DOHH2 (cell line): ENCODE results near the gene TMPRSS15.

ENCODE experiments used
- H3F3A ChIP-seq: fragments of 200-600 bp; sonication (generic), shearing (Covaris generic); 2 replicates; pipeline ENCODE4 v1.6.0; 2016; ENCODE audit warnings: antibody characterized with exemption, mild to moderate bottlenecking; ENCODE audit not compliant: control insufficient read depth, insufficient read depth
- H3K27ac ChIP-seq: fragments of 200-600 bp; sonication (generic); 2 replicates; pipeline ENCODE4 v1.5.1; 2014; ENCODE audit warnings: low read depth, mild to moderate bottlenecking, low read length, moderate library complexity
- H3K27me3 ChIP-seq: fragments of 200-600 bp; sonication (generic); 2 replicates; pipeline ENCODE4 v1.6.1; 2014; ENCODE audit warnings: mild to moderate bottlenecking, low read length, mixed read lengths; ENCODE audit not compliant: control insufficient read depth
- H3K36me3 ChIP-seq: fragments of 200-600 bp; sonication (generic); 2 replicates; pipeline ENCODE4 v1.6.1; 2014; ENCODE audit warnings: mild to moderate bottlenecking, low read length, moderate library complexity, mixed read lengths; ENCODE audit not compliant: control insufficient read depth
- H3K4me1 ChIP-seq: fragments of 200-600 bp; sonication (generic); 2 replicates; pipeline ENCODE4 v1.6.1; 2014; ENCODE audit warnings: mild to moderate bottlenecking, low read length, mixed read lengths; ENCODE audit not compliant: control insufficient read depth
- H3K4me2 ChIP-seq: fragments of 200-600 bp; sonication (generic); 2 replicates; pipeline ENCODE4 v1.6.0; 2014; ENCODE audit warnings: mild to moderate bottlenecking, low read length, moderate library complexity
- H3K4me3 ChIP-seq: fragments of 200-600 bp; sonication (generic); 2 replicates; pipeline ENCODE4 v1.5.1; 2014; ENCODE audit warnings: mild to moderate bottlenecking, low read length, mixed read lengths
- H3K79me2 ChIP-seq: fragments of 200-600 bp; sonication (generic); 2 replicates; pipeline ENCODE4 v1.6.1; 2014; ENCODE audit warnings: mild to moderate bottlenecking, low read length, mixed read lengths; ENCODE audit not compliant: control insufficient read depth
- H3K9me2 ChIP-seq: fragments of 200-600 bp; sonication (generic); replicated peaks from 2 replicates; pipeline ENCODE4 v1.6.1; 2014; ENCODE audit warnings: mild to moderate bottlenecking, low read length, mixed read lengths; ENCODE audit not compliant: control insufficient read depth
- H3K9me3 ChIP-seq: fragments of 200-600 bp; sonication (generic); 2 replicates; pipeline ENCODE4 v1.6.1; 2014; ENCODE audit warnings: antibody characterized with exemption, low read length, mixed read lengths; ENCODE audit not compliant: control insufficient read depth, insufficient read depth
- H4K20me1 ChIP-seq: fragments of 200-600 bp; sonication (generic); 2 replicates; pipeline ENCODE4 v1.6.0; 2014; ENCODE audit warnings: low read depth, mild to moderate bottlenecking, antibody characterized with exemption, low read length, moderate library complexity; ENCODE audit not compliant: control insufficient read depth, insufficient read depth
- CTCF ChIP-seq: fragments of 200-600 bp; sonication (generic); IDR thresholded peaks from one replicate; pipeline ENCODE4 v1.5.1; 2014; ENCODE audit warnings: antibody characterized with exemption, mild to moderate bottlenecking, low read depth, low read length; ENCODE audit not compliant: poor library complexity, severe bottlenecking
- EZH2phosphoT487 ChIP-seq: fragments of 200-600 bp; sonication (generic); IDR thresholded peaks from 2 replicates; pipeline ENCODE4 v1.6.1; 2017; ENCODE audit warnings: borderline replicate concordance, mild to moderate bottlenecking, antibody characterized with exemption, low read length, moderate library complexity, mixed read lengths

Gene TMPRSS15

DNA sequence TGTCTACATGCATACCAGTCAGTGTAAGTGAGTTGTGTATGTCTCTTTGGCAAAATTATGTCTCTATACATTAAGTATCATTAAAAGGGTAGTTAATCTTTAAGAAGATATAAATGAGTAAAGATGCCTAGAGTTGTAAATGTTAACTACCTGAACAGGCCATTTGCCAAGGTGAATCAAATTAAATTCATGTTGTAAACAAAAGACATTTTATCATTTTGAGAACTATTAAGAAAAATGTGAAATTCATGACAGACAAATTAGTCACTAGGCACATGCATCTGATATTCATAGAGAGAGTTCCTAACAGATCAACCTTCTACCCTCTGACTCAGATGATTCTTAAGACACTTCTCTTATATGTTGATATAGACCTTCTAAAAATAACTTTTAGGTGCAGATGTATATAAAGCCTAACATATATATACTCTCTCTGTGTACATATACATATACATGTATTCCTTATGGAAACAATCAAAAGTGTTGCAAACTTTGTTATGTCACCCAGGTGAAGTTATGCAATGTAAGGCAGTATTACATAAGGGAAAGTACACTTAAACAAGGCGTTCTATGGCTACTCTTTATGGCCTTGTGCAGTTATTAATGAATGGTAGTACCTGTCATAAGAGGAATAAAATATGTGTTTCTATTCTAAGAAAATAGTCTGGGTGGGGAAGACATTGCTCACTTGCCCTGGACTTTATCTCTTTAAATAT is at the start of gene TMPRSS15:
Gene TMPRSS15, minus strand, starts transcription at position 51 of the 716 bp plus-strand sequence. CDS start 163 bp downstream, outside the sequence.
- TF ChIP-seq EZH2phosphoT487: no peak
- TF ChIP-seq CTCF: no peak
- Histone ChIP-seq H3F3A (no peaks in the 10 kb centered on the region), H3K27ac (no peak within 1 kb of the TSS), H3K4me1 (no peaks in the 10 kb centered on the region), H3K4me3 (no peak within 1 kb of the TSS), H3K9me2 (no peaks in the 10 kb centered on the region), H3K36me3 (no peaks in the 10 kb centered on the region), H3K4me2 (no peak within 1 kb of the TSS), H3K79me2 (no peaks in the 10 kb centered on the region), H3K27me3 (no peaks in the 10 kb centered on the region), H4K20me1 (no peaks in the 10 kb centered on the region), H3K9me3 (peaks cover 7% of the 10 kb centered on the region; the same call in 1 of the 2 replicates)

DNA sequence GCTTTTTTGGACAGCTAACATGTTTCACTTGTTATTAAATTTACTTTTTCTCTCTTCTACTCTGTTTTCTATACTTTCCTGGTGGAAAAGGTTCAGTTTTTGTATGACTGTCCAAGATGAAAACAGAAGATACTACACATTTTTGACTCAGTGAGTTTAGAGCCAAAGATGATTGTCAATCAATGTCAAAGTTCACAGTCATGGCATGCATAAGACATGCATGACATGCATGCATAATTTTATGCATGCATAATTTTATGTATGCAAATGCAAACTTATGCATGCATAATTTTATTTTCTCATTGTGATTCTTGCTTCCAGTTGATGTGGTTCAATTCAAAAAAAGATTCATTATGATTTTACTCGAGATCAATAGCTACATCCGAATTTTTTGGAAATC is 48.1 kb upstream of the TMPRSS15 start:
- Histone ChIP-seq H3K79me2 (no peaks in the 10 kb centered on the region), H3K27me3 (no peaks in the 10 kb centered on the region), H3K9me3 (peaks cover 25% of the 10 kb centered on the region), H3K4me3 (no peak overlapping the region), H3K27ac (no peak overlapping the region), H3K4me2 (no peak overlapping the region), H3K36me3 (peaks cover 5% of the 10 kb centered on the region; the same call in 1 of the 2 replicates), H3K4me1 (peaks cover 34% of the 10 kb centered on the region), H4K20me1 (no peaks in the 10 kb centered on the region), H3F3A (no peaks in the 10 kb centered on the region), H3K9me2 (no peaks in the 10 kb centered on the region)
- no peak for TF ChIP-seq CTCF
- no peak for TF ChIP-seq EZH2phosphoT487

DNA sequence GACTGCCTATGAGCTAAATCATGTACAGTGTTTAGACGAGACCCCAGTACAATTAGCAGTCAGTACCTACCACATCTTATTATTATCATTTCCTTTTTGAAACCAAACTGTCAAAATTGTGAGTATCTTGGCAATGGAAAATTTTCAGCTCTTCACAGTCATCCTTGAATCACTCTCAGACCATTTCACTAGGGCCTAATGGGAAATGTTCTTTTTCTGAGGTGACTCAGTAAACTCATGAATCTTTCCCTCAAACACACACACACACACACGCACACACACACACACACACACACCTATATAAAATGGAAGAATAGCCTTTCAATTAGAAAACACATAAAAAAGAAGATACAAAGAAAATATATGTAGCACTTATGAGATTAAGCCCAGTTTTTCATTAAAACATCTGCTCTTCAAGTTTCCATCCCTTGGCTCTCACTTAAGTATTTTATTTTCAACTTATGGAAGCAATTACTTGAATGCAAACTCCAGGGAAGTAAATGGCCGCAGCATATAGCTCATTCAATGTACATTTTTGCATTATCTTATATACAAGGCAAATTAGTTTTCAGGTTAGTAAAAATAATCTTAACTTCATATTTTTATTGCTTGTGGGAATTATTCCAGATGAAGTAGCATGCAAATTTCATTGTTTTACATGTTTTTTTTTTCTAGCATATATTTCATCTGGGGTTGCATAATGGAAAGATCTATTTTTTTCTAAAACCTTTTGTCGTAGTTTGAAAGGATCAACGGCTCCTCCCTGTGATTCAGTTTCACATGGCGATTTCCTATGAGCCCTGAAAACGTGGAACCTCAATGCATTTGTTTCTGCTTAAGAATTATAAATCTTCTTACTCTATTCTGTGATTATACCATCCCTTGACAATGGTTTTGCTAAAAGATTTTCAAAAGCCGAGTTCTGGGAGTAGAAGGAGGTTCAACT is 46.3 kb upstream of the TMPRSS15 start:
- Histone ChIP-seq H3K9me2 (no peaks in the 10 kb centered on the region), H3K4me1 (peaks cover 28% of the 10 kb centered on the region), H3K4me2 (no peak overlapping the region), H3K9me3 (peaks cover 23% of the 10 kb centered on the region), H3K27ac (no peak overlapping the region), H3K27me3 (no peaks in the 10 kb centered on the region), H3K79me2 (no peaks in the 10 kb centered on the region), H3K4me3 (no peak overlapping the region), H3F3A (no peaks in the 10 kb centered on the region), H3K36me3 (peaks cover 5% of the 10 kb centered on the region; the same call in 1 of the 2 replicates), H4K20me1 (no peaks in the 10 kb centered on the region)
- TF ChIP-seq EZH2phosphoT487 (no peak), CTCF (no peak)
